Hepatic stellate cell (primary cell): ENCODE results near the gene DMD.

Source experiments
- DNase-seq: peaks from one replicate; pipeline ENCODE4 v3.0.0; 2011; ENCODE audit warnings: low spot score

The DMD gene

DNA sequence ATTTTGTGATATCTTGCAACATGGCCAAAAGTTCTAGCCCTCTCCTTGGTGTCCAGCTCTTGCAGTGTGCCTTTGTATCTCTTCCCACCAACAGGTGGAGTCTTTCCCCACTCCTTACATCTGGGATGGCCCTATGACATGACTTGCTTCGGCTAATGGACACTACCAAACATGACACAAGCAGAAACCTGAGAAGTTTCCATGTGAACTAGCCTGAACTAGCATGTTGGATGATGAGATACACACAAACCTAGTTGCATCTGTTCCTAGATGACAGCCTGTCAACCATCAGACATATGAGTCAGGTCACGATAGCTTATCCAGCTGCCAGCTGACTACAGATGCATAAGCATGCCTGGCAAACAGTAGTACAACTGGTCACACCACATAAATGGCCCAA, 1932.0 kb downstream of the DMD start:
- no peak for DNase-seq

DNA sequence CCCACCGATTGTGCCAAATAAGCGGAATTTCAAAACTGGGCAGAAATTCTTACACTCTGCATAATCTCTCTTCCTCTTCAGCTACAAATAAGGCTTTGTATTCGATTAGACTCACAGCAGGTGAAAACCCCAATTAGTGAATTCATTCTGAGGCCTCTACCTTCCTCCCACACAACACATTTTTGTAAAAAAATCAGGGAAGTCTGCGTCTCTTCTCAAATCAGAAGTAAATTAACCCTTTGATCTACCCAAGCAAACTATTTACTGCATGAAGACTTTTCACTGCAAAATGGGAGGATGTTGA, 1938.9 kb downstream of the DMD start:
- no peak for DNase-seq

GRCh38 chrX:31271615-31272471, 1939.5 kb downstream of the DMD start:
- DNase-seq: no peak

DNA sequence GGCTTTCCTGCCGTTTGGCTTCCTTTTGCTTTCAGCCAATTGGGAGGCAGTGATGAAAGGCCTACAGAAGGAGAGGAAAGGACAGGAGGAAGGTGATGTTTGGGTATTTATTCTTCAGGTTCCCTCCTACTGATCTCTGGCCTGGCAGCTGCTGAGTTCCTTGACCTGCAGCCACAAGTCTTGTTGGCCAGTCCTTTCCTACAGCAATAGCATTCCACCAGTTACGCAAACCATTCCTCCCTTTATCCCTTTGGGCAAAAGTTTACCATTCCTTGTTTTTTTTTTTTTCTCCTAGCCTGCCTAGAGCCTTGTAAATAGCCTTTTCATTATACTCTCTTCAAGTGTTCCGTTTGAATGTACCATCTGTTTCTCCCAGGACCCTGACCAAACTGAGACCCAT, 1941.4 kb downstream of the DMD start:
- no peak for DNase-seq

DNA sequence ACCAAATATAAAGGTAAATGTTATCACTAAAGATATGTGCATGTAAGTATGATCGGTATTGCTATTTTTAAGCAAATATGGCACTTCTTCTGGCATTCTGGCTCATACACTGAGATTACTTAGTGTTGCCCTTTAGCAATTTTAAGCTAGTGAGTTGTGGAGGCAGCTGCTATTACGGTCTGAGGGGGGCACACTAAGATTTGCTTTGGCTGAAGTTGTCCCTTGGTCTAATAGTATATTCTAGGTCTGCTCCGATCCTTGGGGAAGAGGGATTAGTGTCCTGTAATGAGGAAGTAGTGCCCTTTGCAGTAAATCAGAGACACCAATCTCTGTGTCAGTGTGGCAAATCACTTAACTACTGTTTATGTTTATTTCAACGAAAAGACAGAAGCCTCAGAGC, 1943.0 kb downstream of the DMD start:
- no peak for DNase-seq

DNA sequence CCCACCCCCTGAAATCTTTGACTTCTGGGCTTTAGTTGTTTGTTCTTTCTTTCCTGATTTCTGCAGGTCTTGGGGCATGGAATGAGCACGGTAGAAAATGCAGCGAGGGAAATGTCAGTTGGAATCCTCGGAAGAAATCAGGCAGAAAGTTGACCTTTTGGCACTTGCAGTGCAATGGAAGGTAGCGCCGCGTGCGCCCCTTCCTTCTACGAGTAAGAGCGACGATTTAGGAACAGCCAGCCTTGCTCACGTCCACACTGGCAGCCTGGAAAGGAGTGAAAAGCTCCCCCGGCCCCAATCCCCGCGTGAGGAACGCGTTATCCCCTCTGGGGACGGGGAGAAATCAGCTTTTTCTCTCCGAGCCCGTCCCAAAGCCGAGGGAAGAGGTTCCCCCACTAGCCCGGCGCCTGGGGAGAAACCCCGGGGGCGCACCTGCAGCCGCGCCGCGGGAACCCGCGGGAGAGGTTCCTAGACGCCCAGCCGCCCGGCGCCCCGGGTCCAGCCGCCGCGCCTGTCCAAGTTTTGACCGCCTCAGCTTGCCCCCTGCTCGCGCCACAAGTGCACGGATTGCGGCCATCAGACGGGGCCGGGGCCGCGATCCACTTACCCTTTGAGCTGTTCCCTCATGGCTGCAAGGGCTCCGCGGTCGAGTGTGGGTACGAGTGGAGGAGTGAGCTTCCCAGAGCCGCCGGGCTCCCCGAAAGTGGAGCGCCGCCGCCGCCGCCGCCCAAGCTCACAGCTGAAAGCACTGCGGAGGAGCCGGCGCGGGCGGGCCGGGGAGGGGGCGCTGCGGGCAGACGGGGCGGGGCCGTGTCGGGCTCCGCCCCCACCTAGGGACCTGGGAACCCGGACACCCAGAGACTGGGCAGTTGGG, 1944.9 kb downstream of the DMD start:
- peak; percentile 27 for DNase-seq

DNA sequence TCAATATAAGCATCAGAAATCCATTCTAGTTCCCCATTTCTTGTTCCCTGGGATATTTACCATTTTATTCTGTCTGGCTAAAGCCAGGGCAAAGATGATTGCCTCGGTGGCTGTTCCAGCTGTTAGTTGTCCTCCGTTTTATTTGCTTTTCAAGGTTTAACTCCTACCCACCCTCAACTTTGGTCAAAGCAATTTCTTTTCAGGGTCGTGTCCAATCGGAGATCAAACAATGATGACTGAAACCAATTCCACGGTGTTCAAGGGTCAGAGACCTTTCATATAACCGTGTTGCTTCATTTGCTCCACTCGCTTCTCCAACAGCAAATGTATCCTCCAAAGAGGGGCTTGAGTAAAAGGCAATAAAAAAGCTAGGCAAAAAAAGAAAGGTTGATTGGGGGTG, 1946.0 kb downstream of the DMD start:
- no peak for DNase-seq

- no peak for DNase-seq
Observed at GRCh38 chrX:31260351-31260750, 1951.0 kb downstream of the DMD start.

- no peak for DNase-seq
Observed at GRCh38 chrX:31258166-31258565, 1953.2 kb downstream of the DMD start.

GRCh38 chrX:31255310-31256033, 1955.9 kb downstream of the DMD start:
- DNase-seq: no peak

GRCh38 chrX:31252133-31252532, 1959.2 kb downstream of the DMD start:
- no peak for DNase-seq

GRCh38 chrX:31251336-31251735, 1960.0 kb downstream of the DMD start:
- no peak for DNase-seq

GRCh38 chrX:31245714-31246113, 1965.6 kb downstream of the DMD start:
- DNase-seq: no peak

DNA sequence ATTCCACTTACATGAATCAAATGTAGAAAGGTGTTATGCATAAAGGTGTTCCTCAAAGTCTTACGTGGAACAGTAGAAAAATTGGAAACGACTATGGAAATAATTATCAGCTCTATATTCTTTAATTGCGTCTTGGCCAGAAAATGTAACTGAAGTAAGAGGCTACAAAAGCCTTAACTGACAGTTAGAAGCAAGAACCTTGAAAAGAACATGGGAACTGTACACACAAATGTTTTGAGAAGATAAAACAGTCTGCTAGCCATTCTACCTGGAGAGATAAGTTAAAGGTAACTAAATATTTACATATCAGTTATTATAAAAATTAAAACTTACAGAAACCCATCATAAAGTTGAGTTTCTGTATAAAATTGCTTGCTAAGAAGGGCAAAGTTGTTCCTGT, 1967.5 kb downstream of the DMD start:
- no peak for DNase-seq

DNA sequence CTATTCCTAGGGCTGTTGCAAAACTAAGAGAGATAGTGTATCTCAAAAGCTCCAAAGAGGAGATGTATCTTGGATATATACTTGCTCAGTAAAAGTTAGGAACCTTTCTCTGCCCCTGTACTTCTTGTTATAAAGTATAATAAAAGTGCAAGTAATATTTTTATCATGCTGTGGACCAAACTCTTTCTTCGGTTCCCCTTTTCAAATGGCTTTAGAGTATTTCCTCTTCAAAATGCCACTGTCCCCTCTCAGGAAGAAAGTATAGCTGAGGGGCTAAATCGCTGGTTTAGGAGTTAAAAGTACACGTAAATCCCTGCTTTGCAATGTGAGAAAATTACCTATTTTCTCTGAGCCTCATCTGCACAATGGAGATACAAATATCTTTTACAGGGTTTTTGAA, 1970.4 kb downstream of the DMD start:
- no peak for DNase-seq

GRCh38 chrX:31237189-31237588, 1974.2 kb downstream of the DMD start:
- no peak for DNase-seq

- DNase-seq: no peak
Observed at GRCh38 chrX:31236231-31236630, 1975.1 kb downstream of the DMD start.

DNA sequence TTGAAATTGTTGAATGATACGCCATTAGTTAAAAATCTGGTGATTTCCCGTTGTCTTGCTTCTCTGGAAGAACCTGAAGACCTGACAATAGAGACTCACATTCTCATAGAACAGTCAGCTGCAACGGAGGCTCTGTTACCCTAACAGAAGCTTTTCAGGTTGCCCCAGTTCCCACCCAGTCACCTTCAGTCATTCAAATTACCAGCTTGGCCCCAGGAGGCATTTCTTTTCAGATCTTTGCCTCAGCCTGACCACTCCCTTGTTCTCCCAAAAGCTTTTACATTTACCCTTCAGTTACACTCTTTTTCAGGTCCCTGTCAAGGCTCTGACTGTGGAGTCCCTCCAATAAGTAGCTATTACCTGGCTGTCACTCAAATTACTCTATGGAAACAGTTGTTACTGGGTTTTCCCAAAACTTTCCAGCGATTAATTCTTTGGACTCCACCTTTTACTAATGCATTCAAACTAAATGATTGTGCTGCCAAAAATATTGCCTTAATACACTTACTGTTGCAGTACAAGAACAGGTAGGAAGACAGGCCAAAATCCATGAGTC, 1977.3 kb downstream of the DMD start:
- DNase-seq: no peak

DNA sequence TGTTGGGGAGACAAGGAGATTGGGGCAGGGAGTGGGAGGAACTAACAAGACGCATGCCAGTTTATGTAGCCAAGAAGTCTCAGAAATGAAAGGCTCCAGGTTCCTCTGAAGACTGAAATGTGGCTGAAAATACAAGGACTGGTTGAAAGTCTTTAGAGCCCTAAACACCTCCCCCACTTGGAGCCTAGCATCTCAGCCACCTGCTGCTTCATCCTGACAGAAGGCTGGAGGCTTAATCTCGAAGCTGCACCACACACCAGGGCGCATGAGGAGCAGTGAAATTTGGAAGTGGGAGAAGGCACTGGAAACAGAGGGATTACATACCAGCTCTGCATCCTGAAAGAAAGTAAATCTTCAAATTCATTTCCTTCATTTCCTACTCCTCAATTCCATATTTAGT, 1978.8 kb downstream of the DMD start:
- no peak for DNase-seq

- no peak for DNase-seq
Observed at GRCh38 chrX:31228909-31229308, 1982.4 kb downstream of the DMD start.

GRCh38 chrX:31228415-31228832, 1982.9 kb downstream of the DMD start:
- DNase-seq: no peak

DNA sequence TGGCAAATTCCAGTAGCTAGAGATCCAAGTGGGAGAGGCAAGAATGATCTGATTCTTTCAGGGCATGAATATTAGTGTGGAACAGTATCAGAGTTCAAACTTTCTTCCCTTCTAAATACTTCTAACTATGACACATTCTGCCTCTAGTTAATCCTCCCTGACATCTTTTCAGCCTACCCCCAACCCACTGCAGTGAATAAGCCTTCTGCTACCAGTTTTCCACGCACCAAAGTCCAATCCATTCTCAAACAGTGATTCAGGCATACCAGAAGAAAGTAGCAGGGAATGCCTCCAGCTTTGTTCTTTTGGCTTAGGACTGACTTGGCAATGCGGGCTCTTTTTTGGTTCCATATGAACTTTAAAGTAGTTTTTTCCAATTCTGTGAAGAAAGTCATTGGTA, 1984.1 kb downstream of the DMD start:
- no peak for DNase-seq
